Epithelial cell of prostate (primary cell): ENCODE data around the gene SORD.
"Not testable (repeated sequence)": the region's sequence is repeated elsewhere in the genome, so short reads cannot be mapped to it uniquely, and the experiment has no call there.

ENCODE experiments used
- DNase-seq: peaks from one replicate; pipeline ENCODE4 v3.0.0-alpha.2; 2011; ENCODE audit warnings: low read depth, low spot score
- H3K27ac ChIP-seq: fragments of 450-650 bp; 2 replicates; pipeline ENCODE4 v1.5.1; 2017; ENCODE audit warnings: mild to moderate bottlenecking

The SORD gene

DNA sequence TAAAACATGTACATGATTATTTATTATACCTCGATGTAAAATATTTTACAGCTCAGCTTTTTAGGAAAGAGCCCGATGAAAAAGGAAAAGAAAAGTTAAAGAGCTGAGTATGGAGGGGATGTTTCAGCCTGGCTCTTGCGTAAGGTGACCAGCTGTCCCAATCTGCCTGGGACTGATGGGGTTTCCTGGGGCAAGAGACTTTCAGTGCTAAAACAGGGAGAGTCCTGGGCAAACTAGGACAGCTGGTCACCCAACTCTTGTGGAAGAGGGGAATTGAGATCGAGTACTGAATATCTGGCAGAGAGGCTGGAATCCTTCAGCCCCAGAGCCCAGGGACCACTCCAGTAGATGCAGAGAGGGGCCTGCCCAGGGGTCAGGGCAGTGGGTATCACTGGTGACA, 70.0 kb downstream of the SORD start:
- DNase-seq: no peak
- no peak overlapping the region for H3K27ac ChIP-seq

DNA sequence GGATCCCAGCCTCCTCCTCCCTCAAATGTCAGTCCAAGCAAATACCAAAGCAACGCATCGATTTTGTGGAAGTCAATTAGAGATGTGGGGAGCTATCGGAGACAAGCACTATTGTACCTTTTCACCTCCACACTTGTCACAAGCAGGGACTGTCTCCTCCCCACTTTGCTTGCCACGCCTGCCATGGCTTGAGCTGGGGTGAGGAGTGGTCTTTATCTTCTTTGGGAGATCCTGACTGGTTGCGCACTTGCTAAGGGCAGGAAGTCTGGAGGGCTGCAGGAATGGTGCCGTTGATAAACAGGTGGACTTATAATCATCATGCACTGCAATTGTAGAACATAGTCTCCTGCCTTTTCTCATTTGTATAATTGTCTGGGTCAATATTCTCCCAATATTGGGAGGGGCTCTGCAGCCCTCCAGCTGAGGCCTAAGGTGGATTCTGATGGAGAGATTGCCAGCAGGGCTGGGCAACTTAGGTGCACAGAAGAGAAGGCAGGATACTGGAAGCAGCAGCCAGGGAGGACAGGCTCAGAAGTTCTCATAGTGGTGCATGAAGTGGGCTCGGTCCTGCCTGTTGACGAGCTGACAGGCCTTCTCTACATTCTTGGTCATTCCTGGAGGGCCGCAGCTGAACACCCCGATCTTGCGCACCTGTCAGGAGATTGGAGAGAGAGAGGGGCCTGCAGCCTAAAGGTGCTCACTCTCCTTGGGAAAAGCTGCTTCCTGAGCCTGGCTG, 70.8 kb downstream of the SORD start:
- no peak overlapping the region for H3K27ac ChIP-seq
- DNase-seq: no peak

DNA sequence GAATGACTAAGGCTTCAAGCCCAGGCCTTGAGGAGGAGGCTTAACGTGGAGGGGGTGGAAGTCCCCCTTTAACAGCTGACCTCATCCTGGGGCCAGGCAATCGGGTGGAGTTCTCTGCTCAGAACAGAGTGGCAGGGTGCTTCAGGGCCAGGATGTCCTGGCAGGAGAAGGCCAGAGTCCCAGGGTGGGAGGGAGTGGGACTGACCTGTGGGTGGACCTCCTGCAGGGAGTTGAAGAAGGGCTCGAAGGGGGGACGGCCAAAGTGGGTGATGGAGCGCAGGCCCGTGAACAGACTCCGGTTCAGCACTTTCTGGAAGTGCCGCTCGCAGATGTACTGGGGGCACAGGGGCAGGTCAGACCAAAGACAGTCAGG, 71.3 kb downstream of the SORD start:
- no peak for DNase-seq
- no peak overlapping the region for H3K27ac ChIP-seq

DNA sequence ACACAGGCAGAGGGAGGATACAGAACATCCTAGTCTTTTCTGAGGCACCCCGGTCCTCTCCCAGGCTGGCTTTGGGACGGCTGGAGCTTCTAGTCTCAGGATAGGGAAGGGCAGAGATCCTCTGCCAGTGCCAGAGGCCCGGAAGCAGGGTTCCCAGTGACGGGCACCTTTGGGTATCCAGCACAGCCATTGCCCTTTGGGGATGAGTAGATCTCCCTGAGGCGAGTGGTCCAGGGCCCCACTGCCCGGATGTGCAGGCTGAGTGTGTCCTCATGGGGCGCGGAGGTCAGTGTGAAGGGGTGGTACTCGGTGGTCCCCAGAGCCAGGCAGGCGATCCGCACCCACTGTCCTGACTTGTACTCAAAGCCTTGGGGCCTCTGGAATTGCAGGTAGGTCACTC, 72.7 kb downstream of the SORD start:
- H3K27ac ChIP-seq: no peak overlapping the region
- no peak for DNase-seq

- no peak for DNase-seq
- H3K27ac ChIP-seq: no peak overlapping the region
Observed at GRCh38 chr15:45097466-45097865, 74.5 kb downstream of the SORD start.

- no peak overlapping the region for H3K27ac ChIP-seq
- DNase-seq: no peak
Observed at GRCh38 chr15:45099549-45100165, 76.7 kb downstream of the SORD start.

GRCh38 chr15:45100884-45101625, 78.1 kb downstream of the SORD start:
- no peak overlapping the region for H3K27ac ChIP-seq
- no peak for DNase-seq

- H3K27ac ChIP-seq: no peak overlapping the region
- DNase-seq: no peak
Observed at GRCh38 chr15:45101749-45102148, 78.8 kb downstream of the SORD start.

GRCh38 chr15:45102226-45102625, 79.2 kb downstream of the SORD start:
- no peak for DNase-seq
- H3K27ac ChIP-seq: no peak overlapping the region

DNA sequence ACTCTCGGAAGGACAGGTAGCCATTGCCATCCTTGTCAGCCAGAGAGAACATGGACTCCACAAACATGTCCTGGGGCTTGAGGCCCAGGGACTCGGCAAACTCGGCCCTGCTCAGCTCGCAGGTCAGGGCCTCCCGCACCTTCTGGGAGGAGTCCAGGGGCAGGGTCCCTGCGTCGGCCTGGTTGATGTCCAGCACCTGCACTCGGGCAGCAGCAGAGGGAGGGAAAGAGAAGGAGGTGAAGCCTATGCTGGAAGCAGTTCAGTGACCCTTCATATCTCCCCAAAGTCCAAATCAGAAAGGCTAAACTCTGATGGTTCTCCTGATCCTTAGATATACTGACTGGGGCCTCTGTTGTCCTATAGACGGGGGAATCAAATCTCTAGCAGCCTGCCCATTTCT, 81.2 kb downstream of the SORD start:
- H3K27ac ChIP-seq, DNase-seq: not testable (repeated sequence)

- no peak for DNase-seq
- no peak overlapping the region for H3K27ac ChIP-seq
Observed at GRCh38 chr15:45105586-45105985, 82.6 kb downstream of the SORD start.

- H3K27ac ChIP-seq: no peak overlapping the region
- DNase-seq: no peak
Observed at GRCh38 chr15:45106002-45106790, 83.2 kb downstream of the SORD start.

GRCh38 chr15:45107941-45108630, 85.1 kb downstream of the SORD start:
- H3K27ac ChIP-seq: no peak overlapping the region

DNA sequence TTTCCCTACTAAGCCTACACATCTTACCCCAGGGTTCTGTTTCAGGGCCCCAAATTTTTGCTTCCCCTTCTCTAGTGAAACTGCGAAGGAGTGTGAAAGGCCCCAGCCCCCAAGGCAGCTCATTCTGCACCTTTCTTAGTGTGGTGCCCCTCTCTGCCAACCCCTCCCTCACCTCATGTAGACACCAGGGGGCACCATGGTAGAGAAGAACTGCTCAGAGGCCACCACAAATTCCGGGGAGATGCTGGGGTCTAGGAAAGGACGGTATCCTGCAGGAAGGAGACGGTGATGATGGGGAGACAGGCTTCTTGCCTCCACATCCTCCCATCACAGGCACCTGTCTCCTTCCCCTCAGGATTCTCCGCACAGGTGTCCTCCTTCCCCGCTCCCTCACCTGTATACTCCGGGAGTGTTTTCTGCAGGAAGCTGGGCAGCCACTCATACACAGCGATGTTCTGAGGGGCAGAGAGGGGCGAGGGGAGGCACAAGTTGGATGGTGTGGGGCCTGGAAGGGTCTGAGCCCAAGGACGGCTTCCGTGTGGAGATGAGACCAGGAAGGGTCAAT, 87.3 kb downstream of the SORD start:
- no peak for DNase-seq
- H3K27ac ChIP-seq: no peak overlapping the region

More at GRCh38 chr15:45107941-45108630, 85.1 kb downstream of the SORD start:
- DNase-seq: no peak

- no peak overlapping the region for H3K27ac ChIP-seq
- no peak for DNase-seq
Observed at GRCh38 chr15:45111390-45112142, 88.6 kb downstream of the SORD start.

- no peak overlapping the region for H3K27ac ChIP-seq
- no peak for DNase-seq
Observed at GRCh38 chr15:45112143-45112590, 89.2 kb downstream of the SORD start.

DNA sequence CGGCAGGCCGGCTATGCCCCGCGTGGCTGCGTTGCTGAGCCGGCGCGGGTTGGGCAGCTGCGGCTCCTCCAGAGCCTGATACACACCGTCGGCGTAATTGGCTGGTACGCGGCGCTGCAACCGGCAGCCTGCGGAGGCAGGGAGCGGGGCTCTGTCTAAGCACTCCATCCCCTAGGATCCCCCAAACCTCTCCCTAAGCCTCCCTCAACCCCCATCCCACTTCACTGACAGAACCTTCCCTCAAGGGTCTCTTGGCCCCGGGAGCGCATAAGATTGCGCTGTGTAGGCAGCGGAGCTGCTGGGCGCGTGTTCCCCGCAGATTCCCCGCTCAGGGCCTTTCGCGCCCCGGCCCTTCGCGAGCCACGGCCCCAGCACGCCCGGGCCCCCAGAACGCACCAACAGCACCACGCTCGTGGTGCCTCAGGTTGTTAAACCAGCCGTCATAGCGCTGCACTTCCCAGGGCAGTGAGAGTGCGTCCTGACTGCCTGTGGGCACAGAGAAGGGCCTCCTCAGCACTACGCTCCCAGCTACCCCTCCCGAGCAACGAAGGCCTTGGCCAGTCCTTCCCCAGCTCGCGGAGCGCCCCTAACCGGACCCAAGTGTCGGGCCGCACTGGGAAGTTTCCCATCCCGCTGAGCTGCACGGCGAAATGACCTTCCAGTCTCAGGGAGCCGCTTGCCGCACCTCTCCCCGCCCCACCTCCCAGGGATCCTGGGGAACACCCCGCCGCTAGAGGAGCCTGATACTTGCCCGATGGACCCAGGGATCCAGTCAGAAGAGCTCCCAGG, 89.8 kb downstream of the SORD start:
- no peak for DNase-seq
- no peak overlapping the region for H3K27ac ChIP-seq

DNA sequence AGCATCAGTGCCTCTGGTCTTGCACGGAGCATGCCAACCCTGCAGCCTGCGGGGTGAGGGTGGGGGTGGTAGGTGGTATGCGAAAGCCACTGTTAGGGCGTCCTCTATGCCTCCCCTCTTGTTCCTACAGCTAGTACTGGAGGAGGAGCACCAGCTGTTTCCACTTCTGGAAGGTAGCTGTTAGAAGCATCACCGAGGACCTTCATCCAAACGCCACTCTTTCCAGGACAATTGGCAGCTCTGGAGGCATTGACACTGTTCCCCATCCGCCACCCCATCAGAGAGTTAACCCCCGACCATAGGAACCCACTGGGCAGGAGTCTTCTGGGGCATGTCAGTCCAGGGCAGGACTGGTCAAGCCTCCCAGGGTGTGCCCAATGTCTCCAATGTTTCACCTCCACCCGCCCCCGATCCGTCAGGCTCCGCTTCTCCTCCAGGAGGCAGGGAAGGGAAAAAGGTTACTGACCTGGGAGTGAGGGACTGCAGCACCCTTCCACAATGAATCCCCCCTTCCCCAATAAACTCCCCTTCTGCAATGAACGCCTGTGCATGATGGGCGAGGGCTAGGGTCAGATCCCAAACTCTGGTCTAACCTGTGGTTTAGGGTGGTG, 90.5 kb downstream of the SORD start:
- DNase-seq: no peak

More for the DNA sequence above, 90.5 kb downstream of the SORD start:
- no peak overlapping the region for H3K27ac ChIP-seq
